Activated T-helper 17 cell treated with anti-CD3 and anti-CD28 coated beads, Interleukin-2, amount 50 U/mL, for 72 hours (primary cell): Measurements from ENCODE around the gene ZC3H15. TPM values are rescaled to one million over a fixed set of nuclear protein-coding genes. Genes with fewer than 3 reads are reported as not detected.
A peak's percentile ranks its signal among the peaks of the same experiment; 100 is the strongest.
"Not testable (repeated sequence)": the region's sequence is repeated elsewhere in the genome, so short reads cannot be mapped to it uniquely, and the experiment has no call there.

ENCODE experiments used
- ATAC-seq: fragments of 150-1000 bp; cut with Tn5 transposase; replicated peaks from 2 replicates; pipeline ENCODE4 v1.10.0; 2021; ENCODE audit warnings: mild to moderate bottlenecking, moderate library complexity
- H3K27ac Mint-ChIP-seq: one replicate; pipeline ENCODE4 v1.8.0; 2022; ENCODE audit warnings: mixed read lengths
- H3K27me3 Mint-ChIP-seq: one replicate; pipeline ENCODE4 v1.8.0; 2022; ENCODE audit warnings: mixed read lengths
- H3K36me3 Mint-ChIP-seq: one replicate; pipeline ENCODE4 v1.8.0; 2022; ENCODE audit warnings: low read depth, mild to moderate bottlenecking, mixed read lengths
- H3K4me1 Mint-ChIP-seq: one replicate; pipeline ENCODE4 v1.8.0; 2022; ENCODE audit warnings: mixed read lengths
- H3K4me3 Mint-ChIP-seq: one replicate; pipeline ENCODE4 v1.8.0; 2022; ENCODE audit warnings: mild to moderate bottlenecking, mixed read lengths
- H3K9me3 Mint-ChIP-seq: one replicate; pipeline ENCODE4 v1.8.0; 2022; ENCODE audit warnings: mixed read lengths
- total RNA-seq, 2 donors: library from RNA; stranded (reverse); gene quantifications; one replicate each; pipeline ENCODE4 v1.2.3, GENCODE V29; 2022

ZC3H15 gene
- total RNA-seq: 10 to 100 TPM; 54.4 to 82.0 TPM

- Mint-ChIP-seq H3K9me3 (no peaks in the 10 kb centered on the region), H3K36me3 (peaks cover 41% of the 10 kb centered on the region), H3K27me3 (no peaks in the 10 kb centered on the region), H3K27ac (peak within 1 kb of the TSS; percentile 99), H3K4me1 (peaks cover 33% of the 10 kb centered on the region), H3K4me3 (peak within 1 kb of the TSS; percentile 99)
- ATAC-seq: peak; percentile 92
Measured at GRCh38 chr2:186485871-186486650, at the start of gene ZC3H15. TSS of gene ZC3H15 (plus strand) at chr2:186486260. CDS start at chr2:186486383, 123 bp downstream.

GRCh38 chr2:186437719-186438118 is 48.3 kb upstream of the ZC3H15 start:
- Mint-ChIP-seq H3K36me3 (no peaks in the 10 kb centered on the region), H3K4me3 (no peak overlapping the region), H3K27ac (no peak overlapping the region), H3K4me1 (no peaks in the 10 kb centered on the region), H3K27me3 (no peaks in the 10 kb centered on the region), H3K9me3 (no peaks in the 10 kb centered on the region)
- ATAC-seq: no peak

GRCh38 chr2:186439673-186440095 is 46.4 kb upstream of the ZC3H15 start:
- H3K4me3 Mint-ChIP-seq, H3K36me3 Mint-ChIP-seq, H3K4me1 Mint-ChIP-seq, H3K9me3 Mint-ChIP-seq, H3K27ac Mint-ChIP-seq, ATAC-seq, H3K27me3 Mint-ChIP-seq: not testable (repeated sequence)

- ATAC-seq: no peak
- Mint-ChIP-seq H3K27ac (no peak overlapping the region), H3K27me3 (no peaks in the 10 kb centered on the region), H3K4me1 (no peaks in the 10 kb centered on the region), H3K4me3 (no peak overlapping the region), H3K9me3 (no peaks in the 10 kb centered on the region), H3K36me3 (no peaks in the 10 kb centered on the region)
Measured at GRCh38 chr2:186440506-186440905, 45.6 kb upstream of the ZC3H15 start.

- H3K27me3 Mint-ChIP-seq: no peaks in the 10 kb centered on the region
- H3K4me3 Mint-ChIP-seq: no peak overlapping the region
- no peak overlapping the region for H3K27ac Mint-ChIP-seq
- no peaks in the 10 kb centered on the region for H3K36me3 Mint-ChIP-seq
- no peaks in the 10 kb centered on the region for H3K9me3 Mint-ChIP-seq
- no peaks in the 10 kb centered on the region for H3K4me1 Mint-ChIP-seq
- no peak for ATAC-seq
Measured at GRCh38 chr2:186442885-186443284, 43.2 kb upstream of the ZC3H15 start.

GRCh38 chr2:186443851-186444250 is 42.2 kb upstream of the ZC3H15 start:
- H3K27me3 Mint-ChIP-seq: no peaks in the 10 kb centered on the region
- H3K4me3 Mint-ChIP-seq: no peak overlapping the region
- H3K9me3 Mint-ChIP-seq: no peaks in the 10 kb centered on the region
- ATAC-seq: no peak
- no peak overlapping the region for H3K27ac Mint-ChIP-seq
- H3K4me1 Mint-ChIP-seq: no peaks in the 10 kb centered on the region
- H3K36me3 Mint-ChIP-seq: no peaks in the 10 kb centered on the region

- Mint-ChIP-seq H3K27me3 (no peaks in the 10 kb centered on the region), H3K4me1 (no peaks in the 10 kb centered on the region), H3K27ac (no peak overlapping the region), H3K4me3 (no peak overlapping the region), H3K36me3 (no peaks in the 10 kb centered on the region), H3K9me3 (no peaks in the 10 kb centered on the region)
- ATAC-seq: no peak
Measured at GRCh38 chr2:186445506-186445905, 40.6 kb upstream of the ZC3H15 start.

GRCh38 chr2:186455613-186456012 is 30.4 kb upstream of the ZC3H15 start:
- H3K9me3 Mint-ChIP-seq: no peaks in the 10 kb centered on the region
- no peaks in the 10 kb centered on the region for H3K4me1 Mint-ChIP-seq
- no peak overlapping the region for H3K4me3 Mint-ChIP-seq
- no peak overlapping the region for H3K27ac Mint-ChIP-seq
- no peak for ATAC-seq
- no peaks in the 10 kb centered on the region for H3K27me3 Mint-ChIP-seq
- H3K36me3 Mint-ChIP-seq: peaks cover 9% of the 10 kb centered on the region

- H3K4me3 Mint-ChIP-seq: no peak overlapping the region
- H3K4me1 Mint-ChIP-seq: no peaks in the 10 kb centered on the region
- no peak overlapping the region for H3K27ac Mint-ChIP-seq
- H3K36me3 Mint-ChIP-seq: peaks cover 9% of the 10 kb centered on the region
- no peak for ATAC-seq
- no peaks in the 10 kb centered on the region for H3K9me3 Mint-ChIP-seq
- no peaks in the 10 kb centered on the region for H3K27me3 Mint-ChIP-seq
Measured at GRCh38 chr2:186456941-186457340, 29.1 kb upstream of the ZC3H15 start.

GRCh38 chr2:186457908-186458307 is 28.2 kb upstream of the ZC3H15 start:
- H3K36me3 Mint-ChIP-seq: peaks cover 9% of the 10 kb centered on the region
- no peak overlapping the region for H3K4me3 Mint-ChIP-seq
- H3K4me1 Mint-ChIP-seq: no peaks in the 10 kb centered on the region
- H3K9me3 Mint-ChIP-seq: no peaks in the 10 kb centered on the region
- H3K27me3 Mint-ChIP-seq: no peaks in the 10 kb centered on the region
- H3K27ac Mint-ChIP-seq: no peak overlapping the region
- no peak for ATAC-seq

- peaks cover 9% of the 10 kb centered on the region for H3K36me3 Mint-ChIP-seq
- no peak overlapping the region for H3K4me3 Mint-ChIP-seq
- no peaks in the 10 kb centered on the region for H3K27me3 Mint-ChIP-seq
- H3K4me1 Mint-ChIP-seq: no peaks in the 10 kb centered on the region
- no peak overlapping the region for H3K27ac Mint-ChIP-seq
- H3K9me3 Mint-ChIP-seq: no peaks in the 10 kb centered on the region
- ATAC-seq: no peak
Measured at GRCh38 chr2:186459009-186459408, 27.1 kb upstream of the ZC3H15 start.

- no peak overlapping the region for H3K27ac Mint-ChIP-seq
- no peak overlapping the region for H3K4me3 Mint-ChIP-seq
- no peaks in the 10 kb centered on the region for H3K4me1 Mint-ChIP-seq
- no peaks in the 10 kb centered on the region for H3K9me3 Mint-ChIP-seq
- no peaks in the 10 kb centered on the region for H3K27me3 Mint-ChIP-seq
- peaks cover 4% of the 10 kb centered on the region for H3K36me3 Mint-ChIP-seq
- ATAC-seq: no peak
Measured at GRCh38 chr2:186460465-186460864, 25.6 kb upstream of the ZC3H15 start.

- Mint-ChIP-seq H3K4me1 (no peaks in the 10 kb centered on the region), H3K36me3 (no peaks in the 10 kb centered on the region), H3K27me3 (no peaks in the 10 kb centered on the region), H3K27ac (no peak overlapping the region), H3K4me3 (no peak overlapping the region), H3K9me3 (no peaks in the 10 kb centered on the region)
- no peak for ATAC-seq
Measured at GRCh38 chr2:186466743-186467142, 19.3 kb upstream of the ZC3H15 start.

GRCh38 chr2:186467421-186467820 is 18.6 kb upstream of the ZC3H15 start:
- H3K4me1 Mint-ChIP-seq: no peaks in the 10 kb centered on the region
- H3K36me3 Mint-ChIP-seq: no peaks in the 10 kb centered on the region
- H3K9me3 Mint-ChIP-seq: no peaks in the 10 kb centered on the region
- H3K27ac Mint-ChIP-seq: no peak overlapping the region
- H3K4me3 Mint-ChIP-seq: no peak overlapping the region
- H3K27me3 Mint-ChIP-seq: no peaks in the 10 kb centered on the region
- no peak for ATAC-seq

- not testable (repeated sequence) for H3K27ac Mint-ChIP-seq, H3K4me1 Mint-ChIP-seq, H3K27me3 Mint-ChIP-seq, H3K9me3 Mint-ChIP-seq, H3K36me3 Mint-ChIP-seq, H3K4me3 Mint-ChIP-seq, ATAC-seq
Measured at GRCh38 chr2:186472722-186473493, 13.2 kb upstream of the ZC3H15 start.
